BJ (cell line): ENCODE results near the gene SCFD2. TPM values are rescaled to one million over a fixed set of nuclear protein-coding genes. Genes with fewer than 3 reads are reported as not detected.
"Not testable (repeated sequence)": the region's sequence is repeated elsewhere in the genome, so short reads cannot be mapped to it uniquely, and the experiment has no call there.

ENCODE experiments used
- CTCF ChIA-PET: fragments of 350-600 bp; formaldehyde crosslinking; extraction: SDS; loops from one replicate; lab custom pipeline; 2021; ENCODE audit warnings: antibody characterized with exemption, inconsistent platforms; lab: Yijun Ruan, JAX
- POLR2A ChIA-PET: fragments of 300-600 bp; sonication (Branson Sonifier 250); formaldehyde crosslinking; extraction: SDS; loops from one replicate; lab custom pipeline; 2021; ENCODE audit warnings: antibody characterized with exemption; lab: Charles Lee
- DNase-seq: peaks from one replicate; pipeline ENCODE4 v3.0.0-alpha.2; 2011; ENCODE audit warnings: low read depth
- H3K27me3 ChIP-seq: 2 replicates; pipeline ENCODE4 v1.6.0; 2011; ENCODE audit warnings: low read length; ENCODE audit not compliant: control insufficient read depth, insufficient read depth
- H3K36me3 ChIP-seq: 2 replicates; pipeline ENCODE4 v1.5.1; 2011; ENCODE audit warnings: low read length; ENCODE audit not compliant: control insufficient read depth, insufficient read depth
- H3K4me3 ChIP-seq: 2 replicates; pipeline ENCODE4 v1.5.1; 2011; ENCODE audit warnings: low read depth, mild to moderate bottlenecking, control low read depth, low read length
- CTCF ChIP-seq: IDR thresholded peaks from 2 replicates; pipeline ENCODE4 v1.5.1; 2011; ENCODE audit warnings: low read depth, mild to moderate bottlenecking, control low read depth, inconsistent platforms, low read length, moderate library complexity; ENCODE audit not compliant: insufficient read depth
- polyA plus RNA-seq: library from polyadenylated mRNA; depleted of rRNA; stranded (reverse); fragments of >200 nt; gene quantifications from 2 replicates; pipeline ENCODE4 v1.2.3, GENCODE V29; 2011

Gene SCFD2
- polyA plus RNA-seq, 1 experiment: 17.4 TPM

- Histone ChIP-seq H3K27me3 (no peaks in the 10 kb centered on the region), H3K4me3 (no peak overlapping the region), H3K36me3 (0 out of 2 replicates have a peak, but pooled peaks cover 1% of the 10 kb centered on the region)
- no peak for DNase-seq
- ChIA-PET CTCF (no interaction called here), POLR2A (no interaction called here)
- TF ChIP-seq CTCF: no peak
These were observed 224.6 kb downstream of the SCFD2 start for GRCh38 chr4:53141308-53141707.

- H3K27me3 ChIP-seq, DNase-seq, CTCF ChIA-PET, H3K36me3 ChIP-seq, POLR2A ChIA-PET, H3K4me3 ChIP-seq: not testable (repeated sequence)
These were observed 226.6 kb downstream of the SCFD2 start for GRCh38 chr4:53139256-53139655.

GRCh38 chr4:53137468-53137867 lies 228.4 kb downstream of the SCFD2 start:
- DNase-seq: no peak
- no peaks in the 10 kb centered on the region for H3K27me3 ChIP-seq
- ChIA-PET POLR2A (no interaction called here), CTCF (interaction anchor here (0.7 kb wide), 1 partner anchor 770 kb away, joined by 3 read pairs; no protein-coding TSS in a partner anchor)
- H3K4me3 ChIP-seq: no peak overlapping the region
- TF ChIP-seq CTCF: no peak
- H3K36me3 ChIP-seq: no peaks in the 10 kb centered on the region

- CTCF ChIA-PET: interaction anchor here (0.7 kb wide), 1 partner anchor 771 kb away, joined by 3 read pairs; no protein-coding TSS in a partner anchor
- TF ChIP-seq CTCF: no peak
- POLR2A ChIA-PET: no interaction called here
- no peak overlapping the region for H3K4me3 ChIP-seq
- no peaks in the 10 kb centered on the region for H3K27me3 ChIP-seq
- DNase-seq: no peak
- H3K36me3 ChIP-seq: no peaks in the 10 kb centered on the region
These were observed 228.9 kb downstream of the SCFD2 start for GRCh38 chr4:53136954-53137353.

GRCh38 chr4:53132132-53132891 lies 233.5 kb downstream of the SCFD2 start:
- ChIA-PET POLR2A (no interaction called here), CTCF (interaction anchor here (0.7 to 1.9 kb wide), 4 partner anchors 9 to 58 kb away, joined by 3 to 4 read pairs (median 3); no protein-coding TSS in a partner anchor)
- Histone ChIP-seq H3K27me3 (no peaks in the 10 kb centered on the region), H3K36me3 (no peaks in the 10 kb centered on the region), H3K4me3 (no peak overlapping the region)
- DNase-seq: no peak
- no peak for TF ChIP-seq CTCF
